Peyer's patch (tissue), 4 donors: Measurements from ENCODE around the gene PERCC1.

Source experiments
- POLR2A ChIP-seq, 2 donors: fragments of 450-650 bp; IDR thresholded peaks; one replicate each; pipeline ENCODE4 v1.5.1; 2017; ENCODE audit warnings: antibody characterized with exemption in 2 of 2, mild to moderate bottlenecking in 2 of 2, moderate library complexity in 2 of 2
- TF ChIP-seq, protein P1 (sequence below), 6 experiments: fragments of 450-650 bp in 4 of 6; fragments of 200-600 bp in 2 of 6; sonication (generic) in 1 of 6; IDR thresholded peaks; one replicate each; pipeline ENCODE4 v1.5.1; 2017 to 2019; ENCODE audit warnings: antibody characterized with exemption in 6 of 6, mild to moderate bottlenecking in 3 of 6, moderate library complexity in 1 of 6

DNA sequence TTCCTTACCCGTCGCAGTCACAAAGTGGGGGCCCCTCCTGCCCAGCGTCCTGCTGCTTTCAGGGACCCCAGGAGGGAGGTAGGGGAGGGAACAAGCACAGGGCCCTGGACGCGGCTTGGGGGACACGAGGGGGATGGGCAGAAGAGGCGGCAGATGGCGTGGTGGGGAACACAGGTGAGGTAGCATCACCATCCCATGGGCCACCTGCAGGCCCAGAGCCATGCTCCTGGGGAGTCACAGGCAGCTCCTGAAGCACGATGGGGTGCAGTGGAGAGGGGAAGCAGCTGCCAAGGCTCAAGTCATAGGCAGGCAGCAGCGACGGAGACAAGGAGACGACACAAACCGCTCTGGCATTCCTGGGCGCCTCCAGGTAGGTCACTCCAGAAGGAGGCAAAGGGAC, 27.1 kb upstream of the PERCC1 start:
- TF ChIP-seq POLR2A (IDR thresholded peaks at IDR 0.05): no peak
- TF ChIP-seq, protein P1, sequence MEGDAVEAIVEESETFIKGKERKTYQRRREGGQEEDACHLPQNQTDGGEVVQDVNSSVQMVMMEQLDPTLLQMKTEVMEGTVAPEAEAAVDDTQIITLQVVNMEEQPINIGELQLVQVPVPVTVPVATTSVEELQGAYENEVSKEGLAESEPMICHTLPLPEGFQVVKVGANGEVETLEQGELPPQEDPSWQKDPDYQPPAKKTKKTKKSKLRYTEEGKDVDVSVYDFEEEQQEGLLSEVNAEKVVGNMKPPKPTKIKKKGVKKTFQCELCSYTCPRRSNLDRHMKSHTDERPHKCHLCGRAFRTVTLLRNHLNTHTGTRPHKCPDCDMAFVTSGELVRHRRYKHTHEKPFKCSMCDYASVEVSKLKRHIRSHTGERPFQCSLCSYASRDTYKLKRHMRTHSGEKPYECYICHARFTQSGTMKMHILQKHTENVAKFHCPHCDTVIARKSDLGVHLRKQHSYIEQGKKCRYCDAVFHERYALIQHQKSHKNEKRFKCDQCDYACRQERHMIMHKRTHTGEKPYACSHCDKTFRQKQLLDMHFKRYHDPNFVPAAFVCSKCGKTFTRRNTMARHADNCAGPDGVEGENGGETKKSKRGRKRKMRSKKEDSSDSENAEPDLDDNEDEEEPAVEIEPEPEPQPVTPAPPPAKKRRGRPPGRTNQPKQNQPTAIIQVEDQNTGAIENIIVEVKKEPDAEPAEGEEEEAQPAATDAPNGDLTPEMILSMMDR (IDR thresholded peaks at IDR 0.05): no peak
